HEK293T (cell line): ENCODE data around the gene PIK3R5.
"Not testable (repeated sequence)": the region's sequence is repeated elsewhere in the genome, so short reads cannot be mapped to it uniquely, and the experiment has no call there.

Experiments used
- CTCF ChIA-PET: fragments of 350-600 bp; formaldehyde crosslinking; extraction: SDS; loops from one replicate; lab custom pipeline; 2021; ENCODE audit warnings: antibody characterized with exemption, inconsistent platforms; lab: Yijun Ruan, JAX
- POLR2A ChIA-PET: fragments of 350-600 bp; formaldehyde crosslinking; extraction: SDS; loops from one replicate; lab custom pipeline; 2020; ENCODE audit warnings: antibody characterized with exemption, inconsistent platforms; lab: Yijun Ruan, JAX
- DNase-seq: peaks from one replicate; pipeline ENCODE4 v3.0.0; 2012; ENCODE audit warnings: mixed read lengths; ENCODE audit errors: extremely low spot score
- ARNT ChIP-seq: fragments of 450-650 bp; IDR thresholded peaks from 2 replicates; pipeline ENCODE4 v1.6.1; 2017; ENCODE audit warnings: mild to moderate bottlenecking
- BHLHE40 ChIP-seq: fragments of 450-650 bp; IDR thresholded peaks from 2 replicates; pipeline ENCODE4 v1.6.1; 2016; ENCODE audit warnings: mild to moderate bottlenecking, moderate library complexity, borderline replicate concordance
- CTBP1 ChIP-seq: fragments of 450-650 bp; IDR thresholded peaks from 2 replicates; pipeline ENCODE4 v1.6.1; 2016; ENCODE audit warnings: borderline replicate concordance
- ELF4 ChIP-seq: fragments of 450-650 bp; IDR thresholded peaks from 2 replicates; pipeline ENCODE4 v1.6.1; 2017; ENCODE audit warnings: antibody characterized with exemption
- FOXA1 ChIP-seq: fragments of 450-650 bp; IDR thresholded peaks from 2 replicates; pipeline ENCODE4 v1.6.1; 2016; ENCODE audit warnings: mild to moderate bottlenecking
- FOXK2 ChIP-seq: fragments of 450-650 bp; IDR thresholded peaks from 2 replicates; pipeline ENCODE4 v1.6.1; 2016; ENCODE audit warnings: mild to moderate bottlenecking
- FOXM1 ChIP-seq: fragments of 450-650 bp; IDR thresholded peaks from 2 replicates; pipeline ENCODE4 v1.6.1; 2017; ENCODE audit warnings: mild to moderate bottlenecking, borderline replicate concordance
- HDGF ChIP-seq: fragments of 450-650 bp; IDR thresholded peaks from 2 replicates; pipeline ENCODE4 v1.6.1; 2017; ENCODE audit warnings: antibody characterized with exemption, borderline replicate concordance
- L3MBTL2 ChIP-seq: fragments of 450-650 bp; conservative IDR thresholded peaks from 2 replicates; pipeline ENCODE4 v1.6.1; 2016; ENCODE audit warnings: mild to moderate bottlenecking
- LEF1 ChIP-seq: fragments of 450-650 bp; IDR thresholded peaks from 2 replicates; pipeline ENCODE4 v1.6.1; 2017; ENCODE audit warnings: mild to moderate bottlenecking, borderline replicate concordance
- NFRKB ChIP-seq: fragments of 450-650 bp; IDR thresholded peaks from 2 replicates; pipeline ENCODE4 v1.6.1; 2016; ENCODE audit warnings: mild to moderate bottlenecking, moderate library complexity
- PKNOX1 ChIP-seq: fragments of 450-650 bp; IDR thresholded peaks from 2 replicates; pipeline ENCODE4 v1.6.1; 2016
- SP1 ChIP-seq: fragments of 450-650 bp; IDR thresholded peaks from 2 replicates; pipeline ENCODE4 v1.6.1; 2017
- SUZ12 ChIP-seq: fragments of 450-650 bp; IDR thresholded peaks from 2 replicates; pipeline ENCODE4 v1.6.1; 2016; ENCODE audit warnings: mild to moderate bottlenecking
- TARDBP ChIP-seq: fragments of 450-650 bp; IDR thresholded peaks from 2 replicates; pipeline ENCODE4 v1.6.1; 2016
- ZNF384 ChIP-seq: fragments of 450-650 bp; IDR thresholded peaks from 2 replicates; pipeline ENCODE4 v1.6.1; 2016

The PIK3R5 gene

DNA sequence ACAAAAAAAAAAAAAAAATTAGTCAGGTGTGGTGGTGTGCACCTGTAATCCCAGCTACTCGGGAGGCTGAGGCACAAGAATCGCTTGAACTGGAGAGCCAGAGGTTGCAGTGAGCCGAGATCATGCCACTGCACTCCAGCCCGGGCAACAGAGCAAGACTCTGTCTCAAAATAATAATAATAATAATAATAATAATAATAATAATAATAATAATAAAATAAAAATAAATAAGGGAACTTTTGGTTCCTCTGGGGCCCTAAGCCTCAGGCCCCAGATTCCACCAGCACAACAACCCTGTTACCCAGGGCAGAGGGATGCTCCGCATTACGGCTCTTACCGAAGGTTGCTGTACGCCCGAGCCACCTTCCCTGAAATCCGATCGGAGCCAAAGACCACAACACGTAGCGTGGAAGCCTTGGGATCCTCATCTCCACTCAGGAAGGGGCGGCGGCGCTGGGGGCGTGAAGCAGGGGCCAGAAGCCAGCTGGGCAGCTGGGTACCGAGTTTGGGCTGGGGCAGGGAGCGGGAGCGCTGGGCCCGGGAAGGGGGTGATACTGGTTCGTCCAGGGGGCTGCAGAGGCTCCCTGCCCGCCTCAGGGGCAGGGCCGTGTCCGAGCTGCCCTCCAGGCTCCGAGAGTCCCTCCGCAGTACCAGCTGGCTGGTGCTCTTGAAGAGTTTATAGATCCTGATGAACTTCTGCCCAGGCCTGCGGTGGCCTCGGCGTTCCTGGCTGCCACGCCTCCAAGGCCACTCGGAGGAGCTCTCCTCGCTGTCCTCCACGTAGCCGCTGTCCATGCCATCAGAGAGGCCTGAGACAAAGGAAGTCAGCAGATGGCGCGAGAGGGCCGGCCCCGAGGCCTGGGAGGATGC is 77.4 kb downstream of the PIK3R5 start:
- DNase-seq: peak; percentile 39
- POLR2A ChIA-PET: no interaction called here
- TF ChIP-seq SP1: no peak
- CTCF ChIA-PET: interaction anchor here (0.7 to 1.5 kb wide), 5 partner anchors 9 to 110 kb away, joined by 3 to 4 read pairs (median 3); no protein-coding TSS in a partner anchor

- CTCF ChIA-PET: no interaction called here
Observed at GRCh38 chr17:8887301-8887700, 78.2 kb downstream of the PIK3R5 start.

GRCh38 chr17:8885967-8886684 is 79.4 kb downstream of the PIK3R5 start:
- CTCF ChIA-PET: no interaction called here
- DNase-seq: no peak
- POLR2A ChIA-PET: no interaction called here
- TF ChIP-seq SP1 (no peak), FOXK2 (no peak), TARDBP (no peak), FOXM1 (no peak), LEF1 (no peak), NFRKB (no peak), ARNT (no peak)

More at GRCh38 chr17:8887301-8887700, 78.2 kb downstream of the PIK3R5 start:
- POLR2A ChIA-PET: no interaction called here
- DNase-seq: no peak
- TF ChIP-seq PKNOX1 (no peak), FOXA1 (no peak), LEF1 (no peak), ELF4 (no peak), BHLHE40 (no peak), SP1 (no peak), FOXK2 (no peak), NFRKB (no peak)

GRCh38 chr17:8885163-8885966 is 80.1 kb downstream of the PIK3R5 start:
- peak; percentile 34 for DNase-seq
- POLR2A ChIA-PET, CTCF ChIA-PET: not testable (repeated sequence)

GRCh38 chr17:8884336-8884990 is 81.0 kb downstream of the PIK3R5 start:
- CTCF ChIA-PET: no interaction called here
- no peak for DNase-seq
- POLR2A ChIA-PET: no interaction called here
- TF ChIP-seq TARDBP (no peak), L3MBTL2 (no peak), BHLHE40 (no peak), ELF4 (no peak), ARNT (no peak), LEF1 (no peak), HDGF (no peak), SUZ12 (no peak), FOXA1 (no peak), PKNOX1 (no peak), SP1 (no peak), NFRKB (no peak), CTBP1 (no peak), FOXM1 (no peak), FOXK2 (no peak), ZNF384 (no peak)

GRCh38 chr17:8883353-8883752 is 82.2 kb downstream of the PIK3R5 start:
- ChIA-PET POLR2A (no interaction called here), CTCF (no interaction called here)
- no peak for TF ChIP-seq SP1
- no peak for TF ChIP-seq FOXK2
- TF ChIP-seq NFRKB: no peak
- no peak for TF ChIP-seq L3MBTL2
- no peak for TF ChIP-seq CTBP1
- TF ChIP-seq TARDBP: no peak
- TF ChIP-seq ZNF384: no peak
- TF ChIP-seq BHLHE40: no peak
- no peak for TF ChIP-seq FOXM1
- no peak for TF ChIP-seq SUZ12
- no peak for TF ChIP-seq FOXA1
- no peak for DNase-seq
